Neural crest cell (in vitro differentiated cells): ENCODE measurements around the gene SLC41A2. TPM values are rescaled to one million over a fixed set of nuclear protein-coding genes. Genes with fewer than 3 reads are reported as not detected.

Experiments
- DNase-seq: peaks from one replicate; pipeline ENCODE4 v3.0.0; 2021; ENCODE audit warnings: low read depth, mixed read lengths, low spot score
- H3K27ac Mint-ChIP-seq: one replicate; pipeline ENCODE4 v1.8.0; 2021; ENCODE audit warnings: mild to moderate bottlenecking, mixed read lengths; ENCODE audit not compliant: unreplicated experiment
- H3K27me3 Mint-ChIP-seq: 2 replicates; pipeline ENCODE4 v1.8.0; 2021; ENCODE audit warnings: low read depth, mild to moderate bottlenecking, mixed read lengths
- H3K36me3 Mint-ChIP-seq: 2 replicates; pipeline ENCODE4 v1.8.0; 2021; ENCODE audit warnings: low read depth, mild to moderate bottlenecking, mixed read lengths
- H3K4me1 Mint-ChIP-seq: 2 replicates; pipeline ENCODE4 v1.8.0; 2021; ENCODE audit warnings: mixed read lengths
- H3K4me3 Mint-ChIP-seq: one replicate; pipeline ENCODE4 v1.8.0; 2021; ENCODE audit warnings: mild to moderate bottlenecking, mixed read lengths
- H3K9me3 Mint-ChIP-seq: 2 replicates; pipeline ENCODE4 v1.8.0; 2021; ENCODE audit warnings: mixed read lengths
- total RNA-seq: library from RNA; stranded (reverse); gene quantifications from 2 replicates; pipeline ENCODE4 v1.2.1, GENCODE V29; 2021
- TF ChIP-seq, protein P1 (sequence below): fragments of 200-600 bp; sonication (generic); conservative IDR thresholded peaks from 2 replicates; pipeline ENCODE4 v1.5.0; 2021; ENCODE audit warnings: antibody characterized with exemption, mild to moderate bottlenecking

Gene SLC41A2
- total RNA-seq, 1 donor from 2014 or later: 1.9 TPM

DNA sequence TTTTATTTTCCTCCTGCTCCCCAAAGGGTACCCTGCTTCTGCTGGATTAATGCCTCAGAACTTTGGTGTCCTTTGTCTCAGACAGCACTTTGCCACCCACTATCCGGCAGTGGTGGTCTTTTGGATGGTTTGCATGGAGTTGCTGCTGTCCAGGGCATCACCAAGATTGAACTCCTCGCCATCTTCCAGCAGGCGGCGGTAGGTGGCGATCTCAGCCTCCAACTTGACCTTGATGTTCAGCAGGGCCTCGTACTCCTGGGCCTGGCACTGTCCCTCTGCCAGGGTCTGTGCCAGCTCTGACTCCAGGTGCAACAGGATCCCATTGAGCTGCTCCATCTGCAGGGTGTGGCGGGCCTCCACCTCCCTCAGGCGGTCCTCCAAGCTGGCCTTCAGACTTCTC is 18.6 kb upstream of the SLC41A2 start:
- Mint-ChIP-seq H3K27ac (no peak overlapping the region), H3K9me3 (no peaks in the 10 kb centered on the region), H3K4me3 (no peak overlapping the region), H3K27me3 (peaks cover 2% of the 10 kb centered on the region), H3K4me1 (no peaks in the 10 kb centered on the region), H3K36me3 (no peaks in the 10 kb centered on the region)
- no peak for DNase-seq
- TF ChIP-seq, protein P1, sequence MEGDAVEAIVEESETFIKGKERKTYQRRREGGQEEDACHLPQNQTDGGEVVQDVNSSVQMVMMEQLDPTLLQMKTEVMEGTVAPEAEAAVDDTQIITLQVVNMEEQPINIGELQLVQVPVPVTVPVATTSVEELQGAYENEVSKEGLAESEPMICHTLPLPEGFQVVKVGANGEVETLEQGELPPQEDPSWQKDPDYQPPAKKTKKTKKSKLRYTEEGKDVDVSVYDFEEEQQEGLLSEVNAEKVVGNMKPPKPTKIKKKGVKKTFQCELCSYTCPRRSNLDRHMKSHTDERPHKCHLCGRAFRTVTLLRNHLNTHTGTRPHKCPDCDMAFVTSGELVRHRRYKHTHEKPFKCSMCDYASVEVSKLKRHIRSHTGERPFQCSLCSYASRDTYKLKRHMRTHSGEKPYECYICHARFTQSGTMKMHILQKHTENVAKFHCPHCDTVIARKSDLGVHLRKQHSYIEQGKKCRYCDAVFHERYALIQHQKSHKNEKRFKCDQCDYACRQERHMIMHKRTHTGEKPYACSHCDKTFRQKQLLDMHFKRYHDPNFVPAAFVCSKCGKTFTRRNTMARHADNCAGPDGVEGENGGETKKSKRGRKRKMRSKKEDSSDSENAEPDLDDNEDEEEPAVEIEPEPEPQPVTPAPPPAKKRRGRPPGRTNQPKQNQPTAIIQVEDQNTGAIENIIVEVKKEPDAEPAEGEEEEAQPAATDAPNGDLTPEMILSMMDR: no peak

DNA sequence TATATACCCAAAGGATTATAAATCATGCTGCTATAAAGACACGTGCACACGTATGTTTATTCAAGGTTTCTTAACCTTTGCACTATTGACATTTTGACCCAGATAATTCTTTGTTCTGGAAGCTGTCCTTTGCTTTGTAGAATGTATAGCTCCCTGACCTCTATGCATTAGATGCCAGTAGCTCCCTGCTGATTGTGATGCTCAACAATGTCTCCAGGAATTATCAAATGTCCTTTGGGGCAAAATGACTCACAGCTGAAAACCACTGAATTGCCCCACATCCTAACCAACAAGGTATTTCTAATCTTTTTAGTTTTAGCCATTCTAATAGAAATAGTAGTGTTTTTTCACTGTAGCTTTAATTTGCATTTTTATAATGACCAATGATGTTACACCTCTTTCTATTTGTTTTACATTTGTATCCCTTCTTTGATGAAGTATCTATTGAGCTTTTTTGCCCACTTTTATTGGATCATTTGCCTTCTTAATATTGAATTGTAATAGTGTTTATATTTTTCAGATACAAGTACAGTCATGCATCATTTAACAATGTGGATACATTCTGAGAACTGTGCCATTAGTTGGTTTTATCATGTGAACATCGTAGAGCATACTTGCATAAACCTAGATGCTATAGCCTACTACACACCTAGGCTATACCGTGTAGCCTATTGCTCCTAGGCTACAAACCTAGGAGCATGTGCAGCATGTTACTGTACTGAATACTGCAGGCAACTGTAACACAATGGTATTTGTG is 17.7 kb upstream of the SLC41A2 start:
- Mint-ChIP-seq H3K27me3 (peaks cover 2% of the 10 kb centered on the region), H3K27ac (no peak overlapping the region)

DNA sequence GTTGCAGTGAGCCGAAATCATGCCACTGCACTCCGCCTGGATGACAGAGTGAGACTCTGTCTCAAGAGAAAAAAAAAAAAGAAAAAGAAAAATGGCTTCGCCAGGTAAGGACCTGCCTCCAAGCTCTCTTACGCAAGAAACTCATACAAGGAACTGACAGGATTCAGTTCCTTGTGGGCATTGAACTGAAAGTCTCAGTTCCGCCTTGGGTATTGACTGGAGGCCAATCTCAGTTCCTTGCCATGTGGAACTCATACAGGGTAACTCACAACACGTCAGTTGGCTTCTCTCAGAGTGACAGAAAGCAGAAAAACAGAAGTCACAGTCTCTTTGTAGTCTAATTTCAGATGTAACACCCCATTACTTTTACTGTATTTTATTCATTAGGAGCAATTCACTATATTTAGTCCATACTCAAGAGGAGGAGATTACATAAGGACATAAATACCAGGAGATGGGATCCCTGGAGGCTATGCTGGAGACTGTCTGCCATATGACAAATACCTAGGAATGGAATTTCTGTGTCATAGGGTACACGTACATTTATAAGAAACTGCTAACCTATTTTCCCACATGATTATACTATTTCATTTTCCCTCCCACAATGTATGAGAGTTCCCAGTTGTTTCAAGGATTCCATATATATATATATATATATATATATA is 16.7 kb upstream of the SLC41A2 start:
- Mint-ChIP-seq H3K4me1 (no peaks in the 10 kb centered on the region), H3K27me3 (no peaks in the 10 kb centered on the region), H3K4me3 (no peak overlapping the region), H3K27ac (no peak overlapping the region), H3K9me3 (no peaks in the 10 kb centered on the region), H3K36me3 (no peaks in the 10 kb centered on the region)
- DNase-seq: no peak
- TF ChIP-seq, protein P1: no peak

More for the DNA sequence above, 17.7 kb upstream of the SLC41A2 start:
- no peaks in the 10 kb centered on the region for H3K36me3 Mint-ChIP-seq
- no peak overlapping the region for H3K4me3 Mint-ChIP-seq
- no peaks in the 10 kb centered on the region for H3K4me1 Mint-ChIP-seq
- DNase-seq: no peak
- no peaks in the 10 kb centered on the region for H3K9me3 Mint-ChIP-seq
- TF ChIP-seq, protein P1: no peak

- no peaks in the 10 kb centered on the region for H3K36me3 Mint-ChIP-seq
- H3K27me3 Mint-ChIP-seq: no peaks in the 10 kb centered on the region
- DNase-seq: no peak
- TF ChIP-seq, protein P1: no peak
- H3K4me3 Mint-ChIP-seq: no peak overlapping the region
- no peaks in the 10 kb centered on the region for H3K9me3 Mint-ChIP-seq
- no peaks in the 10 kb centered on the region for H3K4me1 Mint-ChIP-seq
- no peak overlapping the region for H3K27ac Mint-ChIP-seq
Observed at GRCh38 chr12:104973250-104973649, 15.2 kb upstream of the SLC41A2 start.

- no peak overlapping the region for H3K27ac Mint-ChIP-seq
- no peaks in the 10 kb centered on the region for H3K4me1 Mint-ChIP-seq
- TF ChIP-seq, protein P1: no peak
- no peaks in the 10 kb centered on the region for H3K36me3 Mint-ChIP-seq
- H3K4me3 Mint-ChIP-seq: no peak overlapping the region
- no peak for DNase-seq
- H3K27me3 Mint-ChIP-seq: no peaks in the 10 kb centered on the region
- H3K9me3 Mint-ChIP-seq: no peaks in the 10 kb centered on the region
Observed at GRCh38 chr12:104971306-104971705, 13.2 kb upstream of the SLC41A2 start.
